Gastroesophageal sphincter (tissue), 4 donors: ENCODE data around the gene APOH. TPM values are rescaled to one million over a fixed set of nuclear protein-coding genes. Genes with fewer than 3 reads are reported as not detected.

Source experiments
- ATAC-seq: fragments of 150-250 bp; one replicate; pipeline ENCODE4 v1.9.1; 2016; ENCODE audit warnings: mild to moderate bottlenecking, moderate library complexity
- H3K27ac ChIP-seq, 4 donors: fragments of 200-600 bp; sonication (generic) in 3 of 4; 1 replicate in 3 of 4; 2 replicates in 1 of 4; pipeline ENCODE4 v1.5.1; 2016 to 2019
- H3K27me3 ChIP-seq: fragments of 200-600 bp; sonication (generic); one replicate; pipeline ENCODE4 v1.5.1; 2019
- H3K36me3 ChIP-seq, 2 donors: fragments of 200-600 bp; sonication (generic); one replicate each; pipeline ENCODE4 v1.5.1; 2019; ENCODE audit warnings: control low read depth in 1 of 2
- H3K4me1 ChIP-seq, 3 donors: fragments of 200-600 bp; sonication (generic); 1 replicate in 2 of 3; 2 replicates in 1 of 3; pipeline ENCODE4 v1.5.1; 2016 to 2019; ENCODE audit warnings: control low read depth in 2 of 3
- H3K4me3 ChIP-seq, 2 donors: fragments of 200-600 bp; sonication (generic); one replicate each; pipeline ENCODE4 v1.5.1; 2019; ENCODE audit warnings: mild to moderate bottlenecking in 1 of 2, moderate library complexity in 1 of 2
- H3K9me3 ChIP-seq, 3 donors: fragments of 200-600 bp; sonication (generic); one replicate each; pipeline ENCODE4 v1.5.1; 2017 to 2019; ENCODE audit warnings: control low read depth in 2 of 3
- CTCF ChIP-seq, 4 experiments: fragments of 200-600 bp in 2 of 4; fragments of 450-650 bp in 2 of 4; sonication (generic) in 1 of 4; IDR thresholded peaks; one replicate each; pipeline ENCODE4 v1.5.1; 2017 to 2019; ENCODE audit warnings: antibody characterized with exemption in 4 of 4, mild to moderate bottlenecking in 2 of 4, moderate library complexity in 2 of 4
- EP300 ChIP-seq: sonication (generic); formaldehyde crosslinking; IDR thresholded peaks from one replicate; pipeline ENCODE4 v1.6.1; 2017; ENCODE audit warnings: antibody characterized with exemption, mild to moderate bottlenecking
- POLR2A ChIP-seq, 2 donors: fragments of 450-650 bp; IDR thresholded peaks; one replicate each; pipeline ENCODE4 v1.6.1; 2017; ENCODE audit warnings: antibody characterized with exemption in 2 of 2, mild to moderate bottlenecking in 2 of 2, moderate library complexity in 1 of 2
- POLR2AphosphoS5 ChIP-seq: sonication (generic); formaldehyde crosslinking; IDR thresholded peaks from one replicate; pipeline ENCODE4 v1.6.1; 2017; ENCODE audit warnings: antibody characterized with exemption
- WGBS, 2 donors: methylation state at CpG; one replicate each; pipeline ENCODE4 v1.1.5; 2018; ENCODE audit warnings: low coverage in 1 of 2; 5-methylcytosine and 5-hydroxymethylcytosine counted together
- total RNA-seq, 4 donors: library from RNA; depleted of rRNA; stranded (reverse); fragments of >200 nt; gene quantifications; one replicate each; pipeline ENCODE4 v1.1.0, GENCODE V29; 2016

APOH gene
- total RNA-seq, 4 donors from 2014 or later, result not detected

DNA sequence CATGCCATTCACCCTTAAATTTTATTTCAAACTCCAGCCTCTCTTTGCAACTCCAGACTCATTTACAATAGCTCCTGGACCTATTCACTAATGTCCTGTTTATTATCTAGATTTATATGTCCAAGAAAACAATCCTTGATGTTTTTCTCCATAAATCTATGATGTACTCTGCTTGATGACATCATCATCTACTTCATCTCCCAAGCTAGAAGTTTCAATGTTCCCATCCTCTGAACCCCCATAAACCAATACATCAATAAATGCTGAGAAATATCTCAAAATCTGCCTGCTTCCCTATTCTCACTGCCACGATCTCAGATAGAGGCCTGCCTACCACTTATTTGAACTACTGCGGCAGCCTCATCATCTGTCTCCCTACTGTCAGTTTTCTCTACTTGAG lies 41.5 kb downstream of the APOH start:
- peaks cover 0 to 3% of the 10 kb centered on the region in 2 donors for H3K36me3 ChIP-seq
- no peak overlapping the region for H3K4me3 ChIP-seq
- no peak overlapping the region for H3K27ac ChIP-seq
- H3K9me3 ChIP-seq, result no peaks in the 10 kb centered on the region
- no peaks in the 10 kb centered on the region for H3K27me3 ChIP-seq
- peaks cover 0 to 31% (median 14%) of the 10 kb centered on the region in 3 donors for H3K4me1 ChIP-seq
- WGBS, 2 donors, result 85 to 90% methylated on average over 2 of the region's 2 CpGs
- TF ChIP-seq CTCF (IDR thresholded peaks at IDR 0.05) (no peak), POLR2AphosphoS5 (no peak), EP300 (no peak), POLR2A (IDR thresholded peaks at IDR 0.05) (no peak)
- ATAC-seq, result no peak

DNA sequence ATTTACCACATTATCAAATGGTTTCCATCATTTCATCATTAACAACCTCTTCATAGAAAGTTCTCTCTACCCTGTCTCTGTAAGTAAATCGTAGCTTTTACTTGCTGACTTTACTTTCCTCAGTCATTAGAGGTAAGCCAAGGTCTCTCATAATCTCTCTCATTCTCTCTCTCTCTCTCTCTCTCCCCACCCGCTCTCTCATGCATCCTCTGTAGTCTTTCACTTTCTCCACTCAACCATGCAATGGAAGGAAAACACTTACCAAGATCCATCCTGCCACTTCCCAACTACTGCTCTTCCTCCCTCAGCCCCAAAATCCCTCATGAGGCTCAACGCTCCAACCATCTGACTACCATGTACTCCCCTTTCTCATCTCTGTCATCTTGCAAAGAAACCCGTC lies 43.4 kb downstream of the APOH start:
- Histone ChIP-seq H3K9me3 (no peaks in the 10 kb centered on the region), H3K27ac (no peak overlapping the region), H3K4me1 (peaks cover 0 to 18% (median 12%) of the 10 kb centered on the region in 3 donors), H3K27me3 (no peaks in the 10 kb centered on the region), H3K4me3 (no peak overlapping the region), H3K36me3 (peaks cover 0 to 22% of the 10 kb centered on the region in 2 donors)
- no peak for ATAC-seq
- WGBS, 2 donors, result 92 to 95% methylated on average over 4 of the region's 4 CpGs
- TF ChIP-seq EP300, result no peak
- TF ChIP-seq CTCF (IDR thresholded peaks at IDR 0.05), result no peak
- TF ChIP-seq POLR2A (IDR thresholded peaks at IDR 0.05), result no peak
- TF ChIP-seq POLR2AphosphoS5, result no peak

GRCh38 chr17:66184392-66184791 lies 44.8 kb downstream of the APOH start:
- TF ChIP-seq POLR2A (IDR thresholded peaks at IDR 0.05) (no peak), POLR2AphosphoS5 (no peak), CTCF (IDR thresholded peaks at IDR 0.05) (no peak), EP300 (no peak)
- no peaks in the 10 kb centered on the region for H3K9me3 ChIP-seq
- 100% methylated on average over 1 of the region's 1 CpG for WGBS, 2 donors
- no peaks in the 10 kb centered on the region for H3K27me3 ChIP-seq
- peaks cover 0 to 4% (median 0%) of the 10 kb centered on the region in 3 donors for H3K4me1 ChIP-seq
- no peak for ATAC-seq
- no peak overlapping the region for H3K4me3 ChIP-seq
- no peak overlapping the region for H3K27ac ChIP-seq
- peaks cover 0 to 22% of the 10 kb centered on the region in 2 donors for H3K36me3 ChIP-seq

DNA sequence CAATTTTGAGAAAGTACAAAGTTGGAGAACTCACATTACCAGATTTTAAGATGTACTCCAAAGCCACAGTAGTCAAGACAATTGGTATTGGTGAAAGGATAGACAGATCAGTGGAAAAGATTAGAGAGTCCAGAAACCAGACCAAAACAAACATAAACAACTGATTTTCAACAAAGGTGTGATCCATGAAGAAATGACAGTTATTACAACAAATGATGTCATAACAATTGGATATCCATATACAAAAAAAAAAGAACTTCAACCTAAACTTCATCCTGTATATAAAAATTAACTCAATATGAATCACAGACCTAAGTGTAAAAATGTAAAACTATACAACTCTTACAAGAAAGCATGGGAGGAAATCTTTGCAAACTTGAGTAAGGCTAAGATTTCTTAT lies 45.7 kb downstream of the APOH start:
- ATAC-seq, result no peak
- Histone ChIP-seq H3K9me3 (no peaks in the 10 kb centered on the region), H3K36me3 (peaks cover 0 to 22% of the 10 kb centered on the region in 2 donors), H3K27ac (no peak overlapping the region), H3K27me3 (no peaks in the 10 kb centered on the region), H3K4me1 (no peaks in the 10 kb centered on the region), H3K4me3 (no peak overlapping the region)
- TF ChIP-seq POLR2A (IDR thresholded peaks at IDR 0.05), result no peak
- no peak for TF ChIP-seq CTCF (IDR thresholded peaks at IDR 0.05)
- TF ChIP-seq POLR2AphosphoS5, result no peak
- TF ChIP-seq EP300, result no peak

DNA sequence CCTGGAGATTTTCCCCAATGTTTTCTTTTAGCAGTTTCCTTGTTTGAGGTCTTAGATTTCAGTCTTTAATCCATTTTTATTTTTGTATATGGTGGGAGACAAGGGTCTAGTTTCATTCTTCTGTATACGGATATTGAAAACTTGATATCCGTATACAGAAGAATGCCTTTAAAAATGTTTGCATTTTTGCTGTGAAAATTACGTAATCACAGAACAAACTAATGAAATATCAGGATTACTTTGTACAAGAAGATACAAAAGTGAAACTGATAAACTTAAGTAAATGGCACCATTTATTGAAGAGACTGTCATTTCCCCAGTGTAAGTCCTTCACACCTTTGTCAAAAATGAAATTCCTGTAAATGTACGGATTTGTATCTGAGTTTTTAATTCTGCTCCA lies 50.6 kb downstream of the APOH start:
- TF ChIP-seq EP300 (no peak), POLR2A (IDR thresholded peaks at IDR 0.05) (no peak)
- 90 to 99% methylated on average over 4 of the region's 4 CpGs for WGBS, 2 donors
- no peaks in the 10 kb centered on the region for H3K27me3 ChIP-seq
- H3K27ac ChIP-seq, result no peak overlapping the region
- no peak overlapping the region for H3K4me3 ChIP-seq
- H3K9me3 ChIP-seq, result no peaks in the 10 kb centered on the region
- no peak for ATAC-seq
- peaks cover 0 to 22% of the 10 kb centered on the region in 2 donors for H3K36me3 ChIP-seq
- no peaks in the 10 kb centered on the region for H3K4me1 ChIP-seq

DNA sequence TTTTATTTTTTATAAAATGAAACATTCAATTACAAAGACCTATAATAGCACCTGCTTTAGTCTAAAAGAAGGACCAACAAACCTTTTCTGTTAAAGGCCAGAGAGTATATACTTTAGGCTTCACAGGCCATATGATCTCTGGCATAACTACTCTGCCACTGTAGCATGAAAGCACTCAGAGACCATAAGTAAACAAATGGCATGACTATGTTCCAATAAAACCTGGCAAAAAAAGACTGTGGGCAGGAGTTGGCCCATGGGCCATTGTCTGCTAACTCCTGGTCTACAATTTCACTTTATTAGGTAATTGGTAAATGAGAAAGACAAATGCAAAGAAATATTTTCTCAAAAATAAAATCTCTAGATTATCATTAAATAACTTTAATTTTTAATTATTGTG lies 52.2 kb downstream of the APOH start:
- TF ChIP-seq POLR2A (IDR thresholded peaks at IDR 0.05) (no peak), EP300 (no peak), CTCF (IDR thresholded peaks at IDR 0.05) (no peak), POLR2AphosphoS5 (no peak)
- no peaks in the 10 kb centered on the region for H3K4me1 ChIP-seq
- H3K27ac ChIP-seq, result no peak overlapping the region
- ATAC-seq, result no peak
- no peaks in the 10 kb centered on the region for H3K27me3 ChIP-seq
- H3K4me3 ChIP-seq, result no peak overlapping the region
- H3K36me3 ChIP-seq, result peaks cover 0 to 12% of the 10 kb centered on the region in 2 donors
- no peaks in the 10 kb centered on the region for H3K9me3 ChIP-seq
